Astrocyte (in vitro differentiated cells and primary cell): ENCODE measurements around the gene TBL1XR1. TPM values are rescaled to one million over a fixed set of nuclear protein-coding genes. Genes with fewer than 3 reads are reported as not detected.

ENCODE experiments used
- DNase-seq: peaks from one replicate; pipeline ENCODE4 v3.0.0-alpha.2; 2010; ENCODE audit warnings: low read depth
- FAIRE-seq: peaks from 2 replicates; lab custom pipeline; 2011; peaks lifted over from hg19 to GRCh38; lab: Jason Lieb, UNC
- H2AFZ ChIP-seq: 2 replicates; pipeline ENCODE4 v1.6.0; 2012; ENCODE audit warnings: low read depth, low read length, inconsistent platforms
- H3K27ac ChIP-seq: 2 replicates; pipeline ENCODE4 v1.5.1; 2011; ENCODE audit warnings: low read depth, low read length, inconsistent platforms
- H3K27me3 ChIP-seq: 2 replicates; pipeline ENCODE4 v1.6.0; 2011; ENCODE audit warnings: low read length, inconsistent platforms; ENCODE audit not compliant: insufficient read depth
- H3K36me3 ChIP-seq: 2 replicates; pipeline ENCODE4 v1.5.1; 2011; ENCODE audit warnings: low read length, inconsistent platforms; ENCODE audit not compliant: insufficient read depth
- H3K4me1 ChIP-seq: 2 replicates; pipeline ENCODE4 v1.5.1; 2011; ENCODE audit warnings: low read length, inconsistent platforms; ENCODE audit not compliant: insufficient read depth
- H3K4me2 ChIP-seq: 2 replicates; pipeline ENCODE4 v1.6.0; 2012; ENCODE audit warnings: low read length, inconsistent platforms
- H3K4me3 ChIP-seq: 2 replicates; pipeline ENCODE4 v1.5.1; 2011; ENCODE audit warnings: low read depth, mild to moderate bottlenecking, low read length, inconsistent platforms; ENCODE audit not compliant: insufficient read depth
- H3K79me2 ChIP-seq: 2 replicates; pipeline ENCODE4 v1.6.0; 2012; ENCODE audit warnings: mild to moderate bottlenecking, low read length, inconsistent platforms; ENCODE audit not compliant: insufficient read depth
- H3K9ac ChIP-seq: 2 replicates; pipeline ENCODE4 v1.6.0; 2012; ENCODE audit warnings: mild to moderate bottlenecking, low read length, inconsistent platforms
- H3K9me3 ChIP-seq: 2 replicates; pipeline ENCODE4 v1.5.1; 2012; ENCODE audit warnings: low read depth, mild to moderate bottlenecking, low read length, inconsistent platforms; ENCODE audit not compliant: insufficient read depth
- H4K20me1 ChIP-seq: 2 replicates; pipeline ENCODE4 v1.6.0; 2012; ENCODE audit warnings: low read length, inconsistent platforms; ENCODE audit not compliant: insufficient read depth
- H3K27ac Mint-ChIP-seq: one replicate; pipeline ENCODE4 v1.8.0; 2021; ENCODE audit warnings: mild to moderate bottlenecking, mixed read lengths; ENCODE audit not compliant: unreplicated experiment
- H3K27me3 Mint-ChIP-seq: one replicate; pipeline ENCODE4 v1.8.0; 2021; ENCODE audit warnings: low read depth, mixed read lengths; ENCODE audit not compliant: unreplicated experiment
- H3K36me3 Mint-ChIP-seq: one replicate; pipeline ENCODE4 v1.8.0; 2021; ENCODE audit warnings: low read depth, mixed read lengths; ENCODE audit not compliant: unreplicated experiment
- H3K4me1 Mint-ChIP-seq: one replicate; pipeline ENCODE4 v1.8.0; 2021; ENCODE audit warnings: low read depth, mixed read lengths; ENCODE audit not compliant: unreplicated experiment
- H3K4me3 Mint-ChIP-seq: one replicate; pipeline ENCODE4 v1.8.0; 2021; ENCODE audit warnings: mild to moderate bottlenecking, moderate library complexity, mixed read lengths; ENCODE audit not compliant: unreplicated experiment
- H3K9me3 Mint-ChIP-seq: one replicate; pipeline ENCODE4 v1.8.0; 2021; ENCODE audit warnings: mild to moderate bottlenecking, mixed read lengths; ENCODE audit not compliant: unreplicated experiment
- CTCF ChIP-seq: IDR thresholded peaks from 2 replicates; pipeline ENCODE4 v1.5.1; 2011; ENCODE audit warnings: low read depth, mild to moderate bottlenecking, inconsistent platforms, low read length, moderate library complexity; ENCODE audit not compliant: insufficient read depth
- EZH2 ChIP-seq: IDR thresholded peaks from 2 replicates; pipeline ENCODE4 v1.6.1; 2012; ENCODE audit warnings: mild to moderate bottlenecking, low read length, inconsistent platforms; ENCODE audit not compliant: insufficient read depth
- total RNA-seq: library from RNA; stranded (reverse); gene quantifications from 2 replicates; pipeline ENCODE4 v1.2.1, GENCODE V29; 2021

The TBL1XR1 gene
- total RNA-seq, 1 donor from 2014 or later = 140 TPM

- Mint-ChIP-seq H3K27ac (no peak overlapping the region), H3K4me3 (no peak overlapping the region), H3K9me3 (no peaks in the 10 kb centered on the region), H3K36me3 (peaks cover 7% of the 10 kb centered on the region), H3K4me1 (peaks cover 4% of the 10 kb centered on the region), H3K27me3 (no peaks in the 10 kb centered on the region)
- no peak overlapping the region for H2AFZ ChIP-seq
- DNase-seq (no peak), FAIRE-seq (no peak)
- no peaks in the 10 kb centered on the region for H3K36me3 ChIP-seq
- no peak overlapping the region for H3K4me2 ChIP-seq
- peaks cover 100% of the 10 kb centered on the region for H3K79me2 ChIP-seq
- H3K9me3 ChIP-seq = no peaks in the 10 kb centered on the region
- H3K4me1 ChIP-seq = no peaks in the 10 kb centered on the region
- no peak overlapping the region for H3K27ac ChIP-seq
- no peak for TF ChIP-seq EZH2
- no peak for TF ChIP-seq CTCF
- H4K20me1 ChIP-seq = peaks cover 91% of the 10 kb centered on the region
- H3K27me3 ChIP-seq = no peaks in the 10 kb centered on the region
- no peak overlapping the region for H3K9ac ChIP-seq
- no peak overlapping the region for H3K4me3 ChIP-seq
Observed at GRCh38 chr3:177157492-177157891, 39.8 kb downstream of the TBL1XR1 start.

GRCh38 chr3:177154733-177155132 is 42.5 kb downstream of the TBL1XR1 start:
- Mint-ChIP-seq H3K27me3 (no peaks in the 10 kb centered on the region), H3K27ac (no peak overlapping the region), H3K4me3 (no peak overlapping the region), H3K9me3 (no peaks in the 10 kb centered on the region), H3K4me1 (peaks cover 23% of the 10 kb centered on the region), H3K36me3 (peaks cover 7% of the 10 kb centered on the region)
- Histone ChIP-seq H3K4me1 (peaks cover 19% of the 10 kb centered on the region), H2AFZ (no peak overlapping the region), H3K27me3 (no peaks in the 10 kb centered on the region), H3K27ac (no peak overlapping the region), H3K79me2 (peaks cover 99% of the 10 kb centered on the region), H4K20me1 (peaks cover 90% of the 10 kb centered on the region), H3K4me2 (no peak overlapping the region), H3K9me3 (no peaks in the 10 kb centered on the region), H3K4me3 (no peak overlapping the region), H3K36me3 (no peaks in the 10 kb centered on the region), H3K9ac (no peak overlapping the region)
- DNase-seq (no peak), FAIRE-seq (no peak)
- TF ChIP-seq EZH2 = no peak
- no peak for TF ChIP-seq CTCF

GRCh38 chr3:177150970-177151627 is 46.2 kb downstream of the TBL1XR1 start:
- peak overlapping the region; percentile 66 for H3K27ac Mint-ChIP-seq
- no peaks in the 10 kb centered on the region for H3K9me3 ChIP-seq
- no peak overlapping the region for H3K4me3 Mint-ChIP-seq
- no peaks in the 10 kb centered on the region for H3K9me3 Mint-ChIP-seq
- peak overlapping the region; percentile 8 for H3K9ac ChIP-seq
- H3K4me3 ChIP-seq = no peak overlapping the region
- no peaks in the 10 kb centered on the region for H3K27me3 ChIP-seq
- FAIRE-seq (peak; percentile 69), DNase-seq (peak; percentile 92)
- no peak overlapping the region for H2AFZ ChIP-seq
- no peaks in the 10 kb centered on the region for H3K27me3 Mint-ChIP-seq
- peaks cover 2% of the 10 kb centered on the region for H3K36me3 Mint-ChIP-seq
- peaks cover 32% of the 10 kb centered on the region for H3K4me1 Mint-ChIP-seq
- peak overlapping the region; percentile 70 for H3K4me2 ChIP-seq
- no peak for TF ChIP-seq CTCF
- no peak for TF ChIP-seq EZH2
- H3K4me1 ChIP-seq = peaks cover 19% of the 10 kb centered on the region
- peak overlapping the region; percentile 30 for H3K27ac ChIP-seq
- H3K79me2 ChIP-seq = peaks cover 98% of the 10 kb centered on the region
- H4K20me1 ChIP-seq = peaks cover 96% of the 10 kb centered on the region
- no peaks in the 10 kb centered on the region for H3K36me3 ChIP-seq
